ENCODE measurements around the gene PVR. TPM values are rescaled to one million over a fixed set of nuclear protein-coding genes. Genes with fewer than 3 reads are reported as not detected.

The PVR gene, protein sequence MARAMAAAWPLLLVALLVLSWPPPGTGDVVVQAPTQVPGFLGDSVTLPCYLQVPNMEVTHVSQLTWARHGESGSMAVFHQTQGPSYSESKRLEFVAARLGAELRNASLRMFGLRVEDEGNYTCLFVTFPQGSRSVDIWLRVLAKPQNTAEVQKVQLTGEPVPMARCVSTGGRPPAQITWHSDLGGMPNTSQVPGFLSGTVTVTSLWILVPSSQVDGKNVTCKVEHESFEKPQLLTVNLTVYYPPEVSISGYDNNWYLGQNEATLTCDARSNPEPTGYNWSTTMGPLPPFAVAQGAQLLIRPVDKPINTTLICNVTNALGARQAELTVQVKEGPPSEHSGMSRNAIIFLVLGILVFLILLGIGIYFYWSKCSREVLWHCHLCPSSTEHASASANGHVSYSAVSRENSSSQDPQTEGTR
- 106 to 117 TPM (median 111 TPM) in 5 replicates for total RNA-seq (2022; extraction: Qiagen RNA extraction; ENCODE audit: low read depth)

DNA sequence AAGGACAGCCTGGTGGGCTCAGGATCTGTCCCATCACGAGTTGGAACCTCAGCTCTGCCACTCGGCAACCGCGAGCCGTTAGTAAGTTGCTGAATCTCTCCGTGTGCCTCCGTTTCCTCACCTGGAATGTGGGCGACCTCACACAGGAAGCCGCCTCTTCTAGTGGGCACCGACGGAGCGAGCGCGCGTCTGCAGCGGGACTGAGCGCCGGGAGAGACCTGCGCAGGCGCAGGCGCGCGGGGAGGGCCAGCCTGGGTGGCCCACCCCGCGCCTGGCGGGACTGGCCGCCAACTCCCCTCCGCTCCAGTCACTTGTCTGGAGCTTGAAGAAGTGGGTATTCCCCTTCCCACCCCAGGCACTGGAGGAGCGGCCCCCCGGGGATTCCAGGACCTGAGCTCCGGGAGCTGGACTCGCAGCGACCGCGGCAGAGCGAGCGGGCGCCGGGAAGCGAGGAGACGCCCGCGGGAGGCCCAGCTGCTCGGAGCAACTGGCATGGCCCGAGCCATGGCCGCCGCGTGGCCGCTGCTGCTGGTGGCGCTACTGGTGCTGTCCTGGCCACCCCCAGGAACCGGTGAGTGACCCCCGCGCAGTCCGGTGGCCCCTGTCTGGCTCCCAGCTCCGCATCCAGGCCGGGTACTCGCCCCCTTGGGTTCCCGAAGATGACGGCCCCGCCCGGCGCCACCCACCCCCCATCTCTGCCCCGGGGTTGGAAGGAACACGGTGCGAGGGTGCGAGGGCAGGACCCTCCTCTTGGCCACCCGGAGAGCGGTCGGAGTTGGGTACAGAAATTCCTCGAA is at the start of gene PVR:
TSS of gene PVR (plus strand) at position 306 of the 797 bp plus-strand sequence. CDS start at position 493, 187 bp downstream.

DNA sequence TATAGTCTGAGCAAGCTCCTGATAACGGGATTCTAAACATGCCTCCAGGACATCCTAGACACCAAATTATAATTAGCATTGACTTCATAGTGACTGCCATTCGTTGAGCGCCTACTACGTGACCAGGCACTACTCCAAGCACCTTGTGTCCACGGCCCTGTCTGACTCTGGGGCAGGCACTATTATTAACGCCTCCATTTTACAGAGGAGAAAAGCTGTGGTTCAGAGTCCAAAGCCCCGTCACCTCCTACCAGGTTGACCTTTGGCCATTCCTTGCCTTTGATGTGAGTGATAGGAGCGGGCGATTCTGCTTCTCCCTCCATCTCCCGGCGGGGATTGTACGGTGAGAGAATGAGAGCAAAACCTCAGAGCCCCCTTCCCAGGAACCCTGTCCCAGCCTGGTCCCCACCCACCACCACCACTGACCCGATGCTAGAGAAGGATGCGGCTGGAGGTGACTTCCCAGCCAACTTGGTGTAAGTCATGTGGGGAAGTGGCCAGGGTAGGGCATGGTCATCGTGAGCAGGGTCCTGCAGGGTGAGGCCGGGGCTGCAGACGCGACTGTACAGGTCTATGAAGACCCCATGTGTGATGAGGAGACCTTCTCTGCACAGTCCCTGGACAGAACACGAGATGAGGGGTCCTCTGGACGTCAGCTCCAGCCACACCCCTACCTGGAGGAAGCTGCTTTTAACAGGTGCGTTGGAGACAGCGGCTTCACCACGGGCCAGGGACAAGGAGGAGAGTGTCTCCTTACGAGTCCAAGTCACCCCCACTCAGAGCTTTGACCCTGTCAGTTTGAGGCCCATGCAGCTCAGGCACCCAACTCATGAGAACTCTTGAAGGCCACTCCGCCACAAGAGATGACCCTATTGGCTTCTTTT is 30.2 kb upstream of the PVR start, which contains the start of gene IGSF23:
TSS of gene IGSF23 (plus strand) at position 269 of the 884 bp plus-strand sequence. CDS start at position 352, 83 bp downstream.

DNA sequence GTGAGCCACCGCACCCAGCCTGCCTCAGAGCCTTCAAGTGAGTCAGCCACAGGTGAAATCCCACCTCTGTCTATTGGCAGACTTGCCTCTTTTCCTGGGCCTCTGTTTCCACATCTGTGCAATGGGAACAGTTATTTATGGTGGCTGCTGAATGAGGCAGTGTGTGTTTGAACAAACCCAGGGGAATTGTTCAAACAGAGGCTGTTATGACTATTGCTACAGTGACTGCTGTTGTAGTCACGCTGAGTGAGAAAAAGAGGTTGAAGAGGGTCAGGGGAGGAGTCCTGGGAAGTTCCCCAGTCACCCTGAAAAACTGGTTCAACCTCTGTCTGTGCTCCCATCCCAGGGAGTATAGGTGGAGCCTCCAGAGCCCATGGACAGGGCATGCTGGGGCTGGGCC is 27.7 kb downstream of the PVR start, which contains the start of gene CEACAM19:
TSS of gene CEACAM19 (plus strand) at position 83 of the 400 bp plus-strand sequence. CDS start 450 bp downstream, outside the sequence.

DNA sequence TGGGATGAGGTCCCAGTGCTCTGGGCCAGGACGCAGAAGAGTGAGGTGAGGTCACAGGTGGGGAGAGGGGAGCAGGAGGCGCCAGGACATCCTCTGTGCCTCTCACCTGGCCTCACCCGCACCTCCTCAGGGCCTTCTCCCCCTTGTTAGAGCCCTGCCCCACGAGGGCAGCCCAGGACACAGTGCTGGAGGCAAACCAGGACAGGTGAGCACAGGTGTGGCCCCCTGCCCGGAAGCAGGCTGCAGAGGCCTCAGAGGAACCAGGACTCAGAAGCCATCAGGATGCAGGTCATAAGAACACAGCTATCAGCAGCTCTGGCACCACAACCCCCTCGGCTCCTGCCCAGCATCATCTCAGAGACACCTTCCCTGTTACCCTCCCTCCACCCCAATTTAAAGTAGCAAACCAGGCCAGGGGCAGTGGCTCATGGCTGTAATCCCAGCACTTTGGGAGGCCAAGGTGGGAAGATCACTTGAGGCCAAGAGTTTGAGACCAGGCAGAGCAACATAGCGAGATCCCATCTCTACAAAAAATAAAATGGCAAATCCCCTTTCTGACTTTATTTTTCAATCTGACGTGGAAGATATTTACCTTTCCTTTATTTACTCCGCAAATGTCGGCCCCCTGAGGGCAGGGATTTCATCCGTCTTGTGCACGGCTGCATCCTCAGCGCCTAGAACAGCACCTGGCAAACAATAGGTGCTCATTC is 54.9 kb downstream of the PVR start, which contains the start of gene CEACAM16:
TSS of gene CEACAM16 (plus strand) at position 660 of the 710 bp plus-strand sequence. CDS start 2,306 bp downstream, outside the sequence.

Other genes starting within 250 kb of the PVR start
- gene ZNF285, start 242.3 kb upstream of the PVR start, total RNA-seq (2022; extraction: Qiagen RNA extraction; ENCODE audit: low read depth): 1.7 to 2.5 TPM (median 2.4 TPM) in 5 replicates
- 2.3 to 3.4 TPM (median 3.0 TPM) in 5 replicates for gene ZNF229, start 195.4 kb upstream of the PVR start, total RNA-seq (2022; extraction: Qiagen RNA extraction; ENCODE audit: low read depth)
- 8.0 to 9.3 TPM (median 8.1 TPM) in 5 replicates for gene ZNF180, start 143.4 kb upstream of the PVR start, total RNA-seq (2022; extraction: Qiagen RNA extraction; ENCODE audit: low read depth)
- 0.10 TPM in 1 of 5 replicates, not detected in the others for gene CEACAM20, start 114.2 kb upstream of the PVR start, total RNA-seq (2022; extraction: Qiagen RNA extraction; ENCODE audit: low read depth)
- 0.41 to 0.66 TPM (median 0.59 TPM) in 5 replicates for gene IGSF23, start 30.3 kb upstream of the PVR start, total RNA-seq (2022; extraction: Qiagen RNA extraction; ENCODE audit: low read depth)
- 7.3 to 10.3 TPM (median 9.3 TPM) in 5 replicates for gene CEACAM19, start 27.6 kb downstream of the PVR start, total RNA-seq (2022; extraction: Qiagen RNA extraction; ENCODE audit: low read depth)
- 0.10 to 0.12 TPM (median 0.11 TPM) in 3 of 5 replicates, not detected in the others for gene CEACAM16, start 55.2 kb downstream of the PVR start, total RNA-seq (2022; extraction: Qiagen RNA extraction; ENCODE audit: low read depth)
- 38.4 to 70.3 TPM (median 61.0 TPM) in 5 replicates for gene BCL3, start 104.8 kb downstream of the PVR start, total RNA-seq (2022; extraction: Qiagen RNA extraction; ENCODE audit: low read depth)
- not detected in 5 replicates for gene CBLC, start 134.0 kb downstream of the PVR start, total RNA-seq (2022; extraction: Qiagen RNA extraction; ENCODE audit: low read depth)
- gene BCAM, start 165.2 kb downstream of the PVR start, total RNA-seq (2022; extraction: Qiagen RNA extraction; ENCODE audit: low read depth): 64.5 to 83.6 TPM (median 79.2 TPM) in 5 replicates
- gene NECTIN2, start 202.4 kb downstream of the PVR start, total RNA-seq (2022; extraction: Qiagen RNA extraction; ENCODE audit: low read depth): 66.5 to 83.2 TPM (median 79.6 TPM) in 5 replicates
- 187 to 262 TPM (median 238 TPM) in 5 replicates for gene TOMM40, start 247.3 kb downstream of the PVR start, total RNA-seq (2022; extraction: Qiagen RNA extraction; ENCODE audit: low read depth)